Activated CD8-positive, alpha-beta memory T cell treated with anti-CD3 and anti-CD28 coated beads for 48 hours (primary cell): Measurements from ENCODE around the gene BLACAT1.
"Not testable (repeated sequence)": the region's sequence is repeated elsewhere in the genome, so short reads cannot be mapped to it uniquely, and the experiment has no call there.

Experiments used
- DNase-seq, 3 experiments: peaks; one replicate each; pipeline ENCODE4 v3.0.0-alpha.2; 2020; ENCODE audit warnings: low read depth in 2 of 3, low spot score in 2 of 3

Gene BLACAT1

DNA sequence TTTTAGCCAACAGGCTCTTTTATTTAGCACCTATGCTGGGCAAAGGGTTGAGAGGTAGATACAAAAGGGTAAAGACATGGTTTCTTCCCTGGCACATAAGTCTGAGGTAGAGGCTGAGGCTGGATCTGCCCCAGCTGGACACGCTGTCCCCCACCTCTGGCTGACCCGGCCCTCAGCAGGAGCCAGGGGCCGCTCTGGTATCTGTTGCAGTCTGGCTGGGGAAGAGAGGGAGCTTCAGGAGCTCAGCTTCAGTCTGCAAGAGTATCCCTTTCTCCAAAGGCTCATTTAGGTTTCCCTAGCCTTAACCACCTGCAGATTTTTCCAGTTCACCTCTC is 14.2 kb downstream of the BLACAT1 start:
- DNase-seq: no peak

- DNase-seq: no peak
Observed at GRCh38 chr1:205441318-205441633, 14.6 kb downstream of the BLACAT1 start.

- DNase-seq: peak in 2 of 3 experiments; percentile 27 to 28
Observed at GRCh38 chr1:205440476-205441317, 15.1 kb downstream of the BLACAT1 start.

GRCh38 chr1:205440121-205440475 is 15.7 kb downstream of the BLACAT1 start:
- DNase-seq: no peak

- no peak for DNase-seq
Observed at GRCh38 chr1:205438213-205439158, 17.4 kb downstream of the BLACAT1 start.

DNA sequence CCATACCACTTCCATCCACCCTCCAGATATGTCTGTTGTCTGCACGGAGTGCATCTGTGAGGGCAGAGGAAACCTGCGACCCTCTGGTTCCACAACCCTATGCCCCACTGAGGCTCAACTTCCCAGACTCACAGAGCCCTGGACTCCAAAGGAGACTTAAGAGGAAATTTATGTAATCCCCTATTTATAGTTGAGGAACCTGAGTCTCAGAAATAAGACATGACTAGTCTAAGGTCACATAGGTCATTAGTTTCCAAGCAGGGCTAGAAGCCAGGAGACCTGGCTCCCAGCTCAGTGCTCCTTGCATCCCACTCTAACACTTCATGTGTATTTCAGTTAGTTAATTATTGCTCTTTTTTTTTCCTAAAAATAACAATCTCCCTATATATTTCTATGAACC is 18.3 kb downstream of the BLACAT1 start:
- no peak for DNase-seq

- DNase-seq: no peak
Observed at GRCh38 chr1:205436776-205437410, 19.0 kb downstream of the BLACAT1 start.

DNA sequence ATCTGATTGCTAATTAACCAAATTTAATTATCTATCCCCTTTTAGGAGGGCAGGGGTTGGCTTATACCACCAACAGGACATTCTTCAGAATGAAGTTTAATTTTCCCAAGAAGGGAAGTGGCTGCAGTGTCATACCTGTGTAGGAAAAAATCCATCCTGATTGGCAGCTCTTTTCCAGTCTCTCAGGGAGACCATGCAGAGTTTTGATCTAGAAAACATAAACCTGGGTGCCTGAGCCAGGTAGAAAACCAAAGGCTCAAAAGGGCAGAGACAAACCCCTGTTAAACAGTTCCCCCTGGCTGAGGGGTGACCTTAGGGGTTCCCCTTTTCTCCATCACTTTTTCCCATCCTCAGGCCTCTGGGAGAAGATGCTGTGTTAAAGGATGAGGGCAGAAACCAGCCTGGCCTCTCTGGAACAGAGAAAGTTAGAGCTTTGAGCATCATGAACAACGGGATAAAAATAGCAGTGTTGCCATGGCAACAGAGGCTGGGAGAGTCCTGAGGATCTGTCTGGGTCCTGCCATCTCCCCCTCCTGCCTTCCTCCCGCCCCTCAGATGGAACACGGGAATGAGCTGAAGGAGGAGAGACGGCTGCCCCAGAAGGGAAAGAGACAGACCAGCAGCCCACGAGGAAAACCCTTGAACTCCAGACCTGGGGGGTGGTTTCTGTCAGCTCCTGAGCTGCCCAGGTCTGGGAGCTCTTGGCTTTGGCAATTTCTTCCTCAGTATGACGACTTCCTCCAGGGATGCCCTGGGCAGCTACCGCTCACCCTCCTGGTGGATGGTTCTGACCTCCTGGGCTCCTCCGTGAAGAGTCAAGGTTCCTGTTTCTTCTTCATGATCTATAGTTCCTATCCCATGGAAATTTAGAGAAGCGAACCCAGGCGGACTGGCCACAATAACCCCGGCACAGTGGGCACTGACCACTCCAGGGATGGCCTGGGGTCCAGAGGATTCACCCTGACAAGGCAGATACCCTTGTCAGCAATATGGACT is 20.0 kb downstream of the BLACAT1 start:
- DNase-seq: no peak

DNA sequence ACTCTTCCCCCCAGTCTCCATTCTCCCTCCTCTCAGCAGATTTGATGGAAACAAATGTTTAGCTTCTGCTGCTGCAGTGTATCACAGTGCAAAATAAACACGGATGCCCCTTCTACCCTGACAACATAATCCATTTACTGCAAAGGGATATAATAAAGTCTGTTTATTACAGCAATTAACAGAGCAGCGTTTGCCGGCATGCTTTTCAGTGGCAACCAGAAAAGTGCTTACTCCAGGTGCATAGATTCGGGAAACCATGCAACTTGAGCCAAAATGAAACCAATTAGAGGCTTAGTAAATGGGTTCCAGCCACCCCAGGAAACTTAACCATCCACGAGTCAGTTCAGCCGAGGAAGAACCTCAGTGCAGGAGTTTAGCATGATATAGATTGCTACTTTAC is 21.1 kb downstream of the BLACAT1 start:
- no peak for DNase-seq

DNA sequence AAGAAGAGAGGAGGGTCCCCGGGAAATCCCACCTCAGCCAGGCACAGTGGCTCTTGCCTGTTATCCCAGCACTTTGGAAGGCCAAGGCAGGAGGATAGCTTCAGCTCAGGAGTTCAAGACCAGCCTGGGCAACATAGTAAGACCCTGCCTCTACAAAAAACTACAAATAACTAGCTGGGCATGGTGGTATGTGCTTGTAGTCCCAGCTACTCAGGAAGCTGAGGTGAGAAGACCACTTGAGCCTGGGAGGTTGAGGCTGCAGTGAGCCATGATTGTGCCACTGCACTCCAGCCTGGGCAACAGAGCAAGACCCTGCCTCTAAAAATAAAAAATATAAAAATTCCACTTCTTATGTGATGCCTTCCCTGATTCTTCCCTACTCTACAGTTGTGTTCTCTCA is 23.2 kb downstream of the BLACAT1 start:
- not testable (repeated sequence) for DNase-seq

DNA sequence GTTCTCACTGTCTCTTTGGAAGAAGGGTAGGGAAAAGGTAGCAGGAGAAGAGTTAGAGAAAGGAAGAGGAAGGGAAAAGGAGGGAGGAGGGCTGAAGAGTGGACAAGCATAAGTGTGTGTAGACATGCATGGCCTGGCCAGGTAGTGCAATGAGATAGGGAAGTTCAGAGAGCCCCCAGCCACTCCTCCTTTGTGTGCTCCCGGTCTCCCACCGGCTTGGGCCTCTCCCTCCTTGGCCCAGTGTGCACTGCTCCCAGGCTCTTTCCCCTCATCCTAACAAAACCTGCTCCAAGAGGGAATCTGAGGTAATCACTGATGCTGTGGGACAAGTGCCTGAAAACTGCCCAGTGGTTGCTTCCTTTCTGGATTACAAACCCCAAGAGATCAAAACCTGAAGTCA is 23.7 kb downstream of the BLACAT1 start:
- DNase-seq: no peak

DNA sequence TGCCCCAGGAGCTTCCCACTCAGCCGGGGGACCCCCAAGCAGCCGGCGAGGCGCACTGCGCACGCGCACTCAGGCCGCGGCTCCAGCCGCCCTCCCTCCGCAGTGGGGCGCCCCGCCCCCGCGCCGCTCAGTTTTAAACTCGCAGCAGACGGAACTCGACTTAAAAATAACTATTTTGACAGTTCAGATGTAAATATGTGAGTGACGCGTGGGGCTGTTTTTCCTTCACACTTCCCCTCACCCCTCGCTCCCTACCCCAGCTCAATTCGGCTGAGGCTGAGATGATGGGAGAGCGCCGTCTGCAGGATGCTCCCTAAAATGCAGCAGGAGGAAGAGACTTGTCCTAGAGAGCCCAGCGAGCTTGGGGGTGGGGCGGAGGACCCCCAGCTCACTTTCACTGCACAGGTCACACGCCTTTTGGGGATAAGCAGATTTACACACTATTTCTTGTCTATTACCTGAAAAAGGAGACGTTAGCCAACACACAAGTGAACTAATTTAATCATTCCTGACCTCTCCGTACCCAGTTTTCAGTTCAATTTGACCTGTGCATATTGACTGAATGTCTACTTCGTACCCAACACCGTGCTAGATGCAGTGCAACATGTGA is 25.0 kb downstream of the BLACAT1 start:
- peak in 2 of 3 experiments; percentile 31 to 44 for DNase-seq

DNA sequence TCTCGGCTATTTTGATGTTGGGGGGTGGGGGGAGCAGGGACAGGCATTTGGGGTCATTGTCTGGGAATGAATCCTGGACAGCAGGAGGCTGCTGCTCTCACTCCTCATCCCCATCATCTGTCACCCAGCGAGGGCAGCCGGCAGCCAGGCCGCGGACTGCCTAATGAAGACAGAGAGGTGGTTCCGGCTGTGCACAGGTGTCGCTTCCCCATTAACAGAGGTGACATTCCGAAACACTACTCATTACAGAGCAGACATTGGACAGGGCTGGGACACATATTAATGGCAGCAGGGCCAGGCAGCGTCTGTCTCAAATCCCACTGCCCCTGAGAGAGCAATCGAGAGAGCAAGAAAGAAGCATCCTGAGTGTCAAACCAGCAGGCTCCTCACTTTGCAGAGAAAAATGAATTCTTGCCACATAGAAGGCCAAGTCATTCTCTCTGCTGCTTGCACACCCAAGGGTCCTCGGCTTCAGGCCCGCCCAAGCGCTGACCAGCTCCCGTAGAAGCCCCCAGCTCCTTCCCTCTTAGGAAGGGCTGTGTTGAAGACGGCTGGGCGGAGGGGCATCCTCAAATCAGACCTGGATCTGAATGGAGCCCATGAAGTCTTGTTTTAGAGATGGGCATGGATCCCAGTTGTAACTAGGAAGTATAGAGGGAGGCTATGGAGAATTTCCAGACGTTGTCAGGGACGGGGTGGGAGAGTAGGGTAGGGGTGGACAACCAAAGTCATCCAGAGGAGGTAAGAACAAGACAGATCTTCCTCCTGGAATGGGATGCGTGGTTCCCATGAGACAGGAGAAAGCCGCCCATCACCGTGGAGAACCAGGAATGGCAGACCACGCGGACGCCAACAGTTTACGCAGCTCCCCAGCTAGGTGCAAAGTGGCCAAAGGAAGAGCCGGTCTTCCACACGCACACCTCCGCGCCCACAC is 25.8 kb downstream of the BLACAT1 start:
- DNase-seq: no peak

DNA sequence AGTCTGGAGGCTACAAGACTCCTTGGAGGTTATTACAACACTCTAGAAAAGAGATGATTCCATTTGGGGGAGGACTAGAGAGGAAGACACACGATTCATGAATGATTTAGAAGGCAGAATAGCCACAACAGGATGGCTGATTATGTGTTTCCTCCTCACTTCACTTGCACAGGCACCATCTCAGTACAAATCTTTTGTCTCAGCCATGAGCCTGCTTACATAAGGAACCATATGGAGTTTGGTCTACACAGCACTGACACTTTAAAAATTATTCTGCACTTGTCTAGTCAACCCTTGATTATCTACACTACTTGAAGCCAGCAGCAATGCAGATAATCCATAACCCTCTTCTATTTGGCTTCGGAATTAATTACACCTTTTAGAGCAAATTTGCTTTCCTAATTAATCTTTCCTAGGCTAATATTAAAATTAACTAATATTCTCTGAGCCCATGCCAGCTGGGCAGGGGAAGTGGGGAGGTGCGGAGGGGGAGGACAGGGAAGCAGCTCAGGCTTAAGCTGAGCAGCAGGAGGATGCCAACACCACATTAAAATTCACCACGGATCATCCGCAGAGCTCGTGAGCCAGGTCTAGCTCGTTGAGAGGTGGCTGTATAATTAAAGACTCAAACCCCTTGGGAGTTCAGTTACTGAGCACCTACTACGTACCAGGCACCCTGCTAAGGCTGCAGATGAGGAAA is 30.8 kb downstream of the BLACAT1 start:
- DNase-seq: no peak

DNA sequence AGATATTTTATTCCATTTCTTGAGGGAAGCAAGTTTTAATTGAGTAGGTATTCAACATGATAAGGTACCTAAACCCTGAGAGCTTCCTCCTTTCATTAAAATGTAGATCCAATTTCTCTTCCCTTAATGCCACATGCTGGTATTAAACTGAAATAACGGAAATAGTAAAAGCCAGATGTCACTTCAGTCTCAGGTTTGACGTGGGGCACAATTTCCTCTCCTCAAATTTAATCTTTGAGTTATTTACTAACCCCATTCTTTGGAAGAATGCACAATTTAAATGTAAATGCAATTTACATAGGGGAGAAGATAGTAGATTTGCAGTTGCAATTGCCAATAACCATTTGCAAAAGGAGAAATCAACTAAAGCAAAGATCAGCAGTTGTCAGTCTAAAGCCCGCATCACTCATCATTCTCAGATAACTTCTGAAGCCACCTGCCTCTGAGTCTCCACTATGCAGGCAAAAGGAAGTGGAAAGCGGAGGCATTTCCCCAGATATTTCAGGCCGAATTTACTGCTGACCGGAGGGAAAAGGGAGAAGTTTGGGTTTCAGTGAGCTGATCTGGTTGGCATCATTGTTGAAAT is 31.9 kb downstream of the BLACAT1 start:
- no peak for DNase-seq

GRCh38 chr1:205422993-205423642 is 32.7 kb downstream of the BLACAT1 start:
- no peak for DNase-seq

GRCh38 chr1:205421798-205422197 is 34.0 kb downstream of the BLACAT1 start, which contains the start of gene LEMD1:
Gene LEMD1, minus strand, starts transcription at chr1:205422056. Its CDS starts 1,520 bp downstream, at chr1:205420536.
- DNase-seq: no peak

DNA sequence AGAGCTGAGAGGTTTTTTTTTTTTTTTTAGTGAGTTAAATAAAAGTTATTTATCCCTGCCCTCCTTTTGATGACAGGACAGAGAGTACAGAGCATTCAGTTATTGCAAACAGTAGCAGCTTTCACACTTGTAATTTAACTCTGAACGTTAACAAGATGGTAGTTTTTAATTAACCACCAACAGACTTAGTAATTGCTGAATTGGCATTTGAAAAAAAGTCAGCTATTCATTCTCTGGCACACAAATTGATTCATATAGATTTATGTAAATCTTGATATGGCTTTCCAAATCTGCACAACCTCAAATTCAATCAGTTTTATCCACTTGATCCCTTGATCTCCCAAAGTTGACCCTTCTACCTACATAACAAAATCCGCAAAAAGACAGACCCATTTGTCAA is 34.9 kb downstream of the BLACAT1 start:
- no peak for DNase-seq
